Measurements from ENCODE around the gene DISC1. TPM values are rescaled to one million over a fixed set of nuclear protein-coding genes. Genes with fewer than 3 reads are reported as not detected.

Gene DISC1
- total RNA-seq, 1 donor from 2014 or later, result 12.3 TPM

- TF ChIP-seq POLR2AphosphoS5 (IDR thresholded peaks at IDR 0.05; ENCODE audit: insufficient read depth in 1 of 2, low read depth in 1 of 2), result no peak
- TF ChIP-seq POLR2A (IDR thresholded peaks at IDR 0.05), result no peak
- TF ChIP-seq CTCF (IDR thresholded peaks at IDR 0.05), result no peak
- no peak for DNase-seq (ENCODE audit: extremely low spot score in 2 of 2)
- Histone ChIP-seq H3K27ac (no peak overlapping the region), H3K27me3 (no peaks in the 10 kb centered on the region), H3K4me1 (peaks cover 8% of the 10 kb centered on the region), H3K36me3 (no peaks in the 10 kb centered on the region), H3K4me3 (no peak overlapping the region), H3K9me3 (no peaks in the 10 kb centered on the region)
- intact Hi-C loops (cut with DNase I), result no loop called here
Measured at GRCh38 chr1:231708394-231708793, 81.8 kb downstream of the DISC1 start.

GRCh38 chr1:231714440-231714839 lies 87.8 kb downstream of the DISC1 start:
- no peaks in the 10 kb centered on the region for H3K9me3 ChIP-seq
- no peaks in the 10 kb centered on the region for H3K4me1 ChIP-seq
- no peaks in the 10 kb centered on the region for H3K36me3 ChIP-seq
- H3K27me3 ChIP-seq, result no peaks in the 10 kb centered on the region
- TF ChIP-seq CTCF (IDR thresholded peaks at IDR 0.05) (no peak), POLR2AphosphoS5 (IDR thresholded peaks at IDR 0.05; ENCODE audit: insufficient read depth in 1 of 2, low read depth in 1 of 2) (no peak), POLR2A (IDR thresholded peaks at IDR 0.05) (no peak)
- no peak overlapping the region for H3K27ac ChIP-seq
- no peak overlapping the region for H3K4me3 ChIP-seq
- no peak for DNase-seq (ENCODE audit: extremely low spot score in 2 of 2)
- intact Hi-C loops (cut with DNase I), result no loop called here

GRCh38 chr1:231715816-231716722 lies 89.5 kb downstream of the DISC1 start:
- no peaks in the 10 kb centered on the region for H3K27me3 ChIP-seq
- no peaks in the 10 kb centered on the region for H3K9me3 ChIP-seq
- no peak for TF ChIP-seq POLR2A (IDR thresholded peaks at IDR 0.05)
- no peak for TF ChIP-seq POLR2AphosphoS5 (IDR thresholded peaks at IDR 0.05; ENCODE audit: insufficient read depth in 1 of 2, low read depth in 1 of 2)
- no peak for TF ChIP-seq CTCF (IDR thresholded peaks at IDR 0.05)
- no peaks in the 10 kb centered on the region for H3K36me3 ChIP-seq
- no peak overlapping the region for H3K27ac ChIP-seq
- no peak overlapping the region for H3K4me3 ChIP-seq
- no peaks in the 10 kb centered on the region for H3K4me1 ChIP-seq
- no peak for DNase-seq (ENCODE audit: extremely low spot score in 2 of 2)
- intact Hi-C loops (cut with DNase I), result no loop called here

- TF ChIP-seq POLR2A (IDR thresholded peaks at IDR 0.05) (no peak), POLR2AphosphoS5 (IDR thresholded peaks at IDR 0.05; ENCODE audit: insufficient read depth in 1 of 2, low read depth in 1 of 2) (no peak), CTCF (IDR thresholded peaks at IDR 0.05) (no peak)
- H3K4me3 ChIP-seq, result no peak overlapping the region
- no peaks in the 10 kb centered on the region for H3K36me3 ChIP-seq
- no peak for DNase-seq (ENCODE audit: extremely low spot score in 2 of 2)
- H3K4me1 ChIP-seq, result no peaks in the 10 kb centered on the region
- no peaks in the 10 kb centered on the region for H3K9me3 ChIP-seq
- no peak overlapping the region for H3K27ac ChIP-seq
- intact Hi-C loops (cut with DNase I), result no loop called here
- no peaks in the 10 kb centered on the region for H3K27me3 ChIP-seq
Measured at GRCh38 chr1:231716879-231717278, 90.3 kb downstream of the DISC1 start.

Measured in vagina (tissue), 2 donors.